ENCODE results near the gene KRTAP4-1. TPM values are rescaled to one million over a fixed set of nuclear protein-coding genes. Genes with fewer than 3 reads are reported as not detected.
"Not testable (repeated sequence)": the region's sequence is repeated elsewhere in the genome, so short reads cannot be mapped to it uniquely, and the experiment has no call there.

The KRTAP4-1 gene
- total RNA-seq, 1 donor from 2014 or later: not detected

DNA sequence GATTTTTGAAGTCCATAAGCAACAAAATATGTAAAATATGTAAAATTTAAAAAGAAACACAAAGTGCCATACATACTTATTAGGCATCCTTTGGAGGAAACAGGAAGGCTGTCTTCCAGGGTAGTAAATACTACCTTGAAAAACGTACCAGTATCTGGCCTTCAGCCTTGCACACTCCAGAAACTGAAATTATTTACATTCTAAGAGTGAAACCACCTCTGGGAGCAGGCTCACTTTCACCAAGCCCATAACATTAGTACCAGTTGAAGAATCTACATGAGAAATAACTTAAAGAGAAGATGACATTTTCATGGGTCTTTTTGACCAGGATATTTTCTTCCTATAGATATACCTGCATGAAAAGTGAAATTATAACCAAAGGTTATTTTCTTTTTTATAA lies 11.4 kb upstream of the KRTAP4-1 start:
- Mint-ChIP-seq H3K36me3 (ENCODE audit: insufficient read depth) (no peaks in the 10 kb centered on the region), H3K27ac (no peak overlapping the region)

DNA sequence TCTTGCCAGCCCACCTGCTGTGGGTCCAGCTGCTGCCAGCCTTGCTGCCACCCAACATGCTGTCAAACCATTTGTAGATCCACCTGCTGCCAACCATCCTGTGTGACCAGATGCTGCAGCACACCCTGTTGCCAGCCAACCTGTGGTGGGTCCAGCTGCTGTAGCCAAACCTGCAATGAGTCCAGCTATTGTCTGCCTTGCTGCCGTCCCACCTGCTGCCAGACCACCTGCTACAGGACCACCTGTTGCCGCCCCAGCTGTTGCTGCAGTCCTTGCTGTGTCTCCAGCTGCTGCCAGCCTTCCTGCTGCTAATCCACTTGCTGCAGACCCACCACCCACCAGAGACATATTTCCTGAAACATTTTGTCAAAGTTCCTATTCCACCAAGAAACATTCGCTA lies 5.6 kb upstream of the KRTAP4-1 start:
- TF ChIP-seq CTCF (IDR thresholded peaks at IDR 0.05; ENCODE audit: unreplicated experiment): no peak
- Mint-ChIP-seq H3K27ac (no peak overlapping the region), H3K4me1 (ENCODE audit: low read depth) (no peaks in the 10 kb centered on the region), H3K9me3 (ENCODE audit: low read depth) (peaks cover 6% of the 10 kb centered on the region), H3K4me3 (ENCODE audit: low read depth) (no peak overlapping the region), H3K36me3 (ENCODE audit: insufficient read depth) (no peaks in the 10 kb centered on the region), H3K27me3 (peaks cover 22% of the 10 kb centered on the region)
- DNase-seq (ENCODE audit: low spot score, unreplicated experiment): no peak

More for the DNA sequence above, 11.4 kb upstream of the KRTAP4-1 start:
- DNase-seq (ENCODE audit: low spot score, unreplicated experiment): no peak
- H3K27me3 Mint-ChIP-seq: peaks cover 18% of the 10 kb centered on the region
- H3K4me1 Mint-ChIP-seq (ENCODE audit: low read depth): no peaks in the 10 kb centered on the region
- TF ChIP-seq CTCF (IDR thresholded peaks at IDR 0.05; ENCODE audit: unreplicated experiment): no peak
- peaks cover 11% of the 10 kb centered on the region for H3K9me3 Mint-ChIP-seq (ENCODE audit: low read depth)
- H3K4me3 Mint-ChIP-seq (ENCODE audit: low read depth): no peak overlapping the region

- DNase-seq (ENCODE audit: low spot score, unreplicated experiment); H3K27ac Mint-ChIP-seq; H3K36me3 Mint-ChIP-seq (ENCODE audit: insufficient read depth); H3K4me3 Mint-ChIP-seq (ENCODE audit: low read depth); H3K4me1 Mint-ChIP-seq (ENCODE audit: low read depth); H3K9me3 Mint-ChIP-seq (ENCODE audit: low read depth): not testable (repeated sequence)
- H3K27me3 Mint-ChIP-seq: peaks cover 22% of the 10 kb centered on the region
Observed at GRCh38 chr17:41189837-41190318, 5.2 kb upstream of the KRTAP4-1 start, which contains the start of gene KRTAP9-1. TSS of gene KRTAP9-1 (plus strand) at chr17:41189887. CDS start at chr17:41189887, 0 bp downstream.

DNA sequence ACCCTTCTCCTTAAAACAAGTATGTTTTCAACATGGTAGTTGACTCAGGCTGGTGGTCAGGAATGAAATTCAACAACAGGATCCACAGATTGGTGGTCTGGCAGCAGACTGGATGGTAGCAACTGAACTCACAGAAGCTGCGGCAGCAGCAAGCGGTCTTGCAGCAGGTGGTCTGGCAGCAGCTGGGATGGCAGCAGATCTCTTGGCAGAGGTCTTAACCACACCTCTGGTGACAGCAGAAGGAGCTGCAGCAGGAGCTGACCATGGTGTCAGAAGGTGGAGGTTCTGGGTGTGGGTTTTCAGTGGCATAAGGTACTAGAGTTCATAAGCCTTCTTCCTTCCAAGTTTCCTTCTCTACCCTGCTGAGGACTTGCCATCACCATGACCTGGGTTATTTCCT lies 2.2 kb upstream of the KRTAP4-1 start:
- Mint-ChIP-seq H3K27me3 (peaks cover 33% of the 10 kb centered on the region), H3K4me1 (ENCODE audit: low read depth) (peaks cover 6% of the 10 kb centered on the region), H3K36me3 (ENCODE audit: insufficient read depth) (no peaks in the 10 kb centered on the region), H3K9me3 (ENCODE audit: low read depth) (no peaks in the 10 kb centered on the region), H3K4me3 (ENCODE audit: low read depth) (no peak overlapping the region), H3K27ac (no peak overlapping the region)
- no peak for TF ChIP-seq CTCF (IDR thresholded peaks at IDR 0.05; ENCODE audit: unreplicated experiment)
- DNase-seq (ENCODE audit: low spot score, unreplicated experiment): no peak

DNA sequence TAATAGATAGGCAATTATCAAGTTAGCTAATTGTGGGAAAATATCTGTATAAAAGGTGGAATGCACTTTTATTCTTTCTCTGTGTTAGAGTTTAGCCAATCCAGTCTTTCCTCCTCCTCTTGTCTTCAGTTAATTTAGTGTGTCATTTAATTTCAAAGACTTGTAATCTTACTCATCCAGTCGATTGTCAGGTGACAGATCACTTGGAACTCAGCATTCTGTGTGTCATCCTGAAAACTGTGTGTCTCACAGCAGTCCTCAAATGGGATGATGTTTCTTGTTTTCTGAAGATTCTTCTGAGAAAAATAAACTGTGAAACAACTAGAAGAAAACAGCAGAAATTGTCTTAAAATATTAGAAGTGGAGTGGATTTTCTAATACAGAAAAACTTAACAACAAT lies 290 bp upstream of the KRTAP4-1 start:
- H3K36me3 Mint-ChIP-seq (ENCODE audit: insufficient read depth): no peaks in the 10 kb centered on the region
- no peak for TF ChIP-seq CTCF (IDR thresholded peaks at IDR 0.05; ENCODE audit: unreplicated experiment)
- no peak overlapping the region for H3K27ac Mint-ChIP-seq
- no peak for DNase-seq (ENCODE audit: low spot score, unreplicated experiment)
- H3K4me3 Mint-ChIP-seq (ENCODE audit: low read depth): no peak overlapping the region
- H3K4me1 Mint-ChIP-seq (ENCODE audit: low read depth): peaks cover 6% of the 10 kb centered on the region
- H3K27me3 Mint-ChIP-seq: peaks cover 18% of the 10 kb centered on the region
- no peaks in the 10 kb centered on the region for H3K9me3 Mint-ChIP-seq (ENCODE audit: low read depth)

GRCh38 chr17:41178843-41179616 lies 5.7 kb downstream of the KRTAP4-1 start:
- Mint-ChIP-seq H3K27ac (no peak overlapping the region), H3K9me3 (ENCODE audit: low read depth) (no peaks in the 10 kb centered on the region), H3K4me1 (ENCODE audit: low read depth) (peaks cover 6% of the 10 kb centered on the region), H3K36me3 (ENCODE audit: insufficient read depth) (no peaks in the 10 kb centered on the region), H3K4me3 (ENCODE audit: low read depth) (no peak overlapping the region), H3K27me3 (peaks cover 27% of the 10 kb centered on the region)
- no peak for DNase-seq (ENCODE audit: low spot score, unreplicated experiment)
- no peak for TF ChIP-seq CTCF (IDR thresholded peaks at IDR 0.05; ENCODE audit: unreplicated experiment)
